Prostate gland (tissue), 2 donors: ENCODE results near the gene KCNQ1.

Experiments used
- POLR2AphosphoS5 ChIP-seq: sonication (generic); formaldehyde crosslinking; IDR thresholded peaks from one replicate; pipeline ENCODE4 v1.6.1; 2017; ENCODE audit warnings: antibody characterized with exemption
- TF ChIP-seq, protein P1 (sequence below), 4 experiments: fragments of 200-600 bp in 2 of 4; fragments of 450-650 bp in 2 of 4; sonication (generic) in 2 of 4; IDR thresholded peaks; 1 replicate in 3 of 4; 2 replicates in 1 of 4; pipeline ENCODE4 v1.5.1; 2016 to 2019; ENCODE audit warnings: antibody characterized with exemption in 4 of 4, mild to moderate bottlenecking in 2 of 4, moderate library complexity in 2 of 4

GRCh38 chr11:2550606-2550970, 105.8 kb downstream of the KCNQ1 start:
- TF ChIP-seq, protein P1, sequence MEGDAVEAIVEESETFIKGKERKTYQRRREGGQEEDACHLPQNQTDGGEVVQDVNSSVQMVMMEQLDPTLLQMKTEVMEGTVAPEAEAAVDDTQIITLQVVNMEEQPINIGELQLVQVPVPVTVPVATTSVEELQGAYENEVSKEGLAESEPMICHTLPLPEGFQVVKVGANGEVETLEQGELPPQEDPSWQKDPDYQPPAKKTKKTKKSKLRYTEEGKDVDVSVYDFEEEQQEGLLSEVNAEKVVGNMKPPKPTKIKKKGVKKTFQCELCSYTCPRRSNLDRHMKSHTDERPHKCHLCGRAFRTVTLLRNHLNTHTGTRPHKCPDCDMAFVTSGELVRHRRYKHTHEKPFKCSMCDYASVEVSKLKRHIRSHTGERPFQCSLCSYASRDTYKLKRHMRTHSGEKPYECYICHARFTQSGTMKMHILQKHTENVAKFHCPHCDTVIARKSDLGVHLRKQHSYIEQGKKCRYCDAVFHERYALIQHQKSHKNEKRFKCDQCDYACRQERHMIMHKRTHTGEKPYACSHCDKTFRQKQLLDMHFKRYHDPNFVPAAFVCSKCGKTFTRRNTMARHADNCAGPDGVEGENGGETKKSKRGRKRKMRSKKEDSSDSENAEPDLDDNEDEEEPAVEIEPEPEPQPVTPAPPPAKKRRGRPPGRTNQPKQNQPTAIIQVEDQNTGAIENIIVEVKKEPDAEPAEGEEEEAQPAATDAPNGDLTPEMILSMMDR (IDR thresholded peaks at IDR 0.05) = no peak
- TF ChIP-seq POLR2AphosphoS5 = no peak
